Smooth muscle cell of the coronary artery (primary cell): ENCODE results near the gene PAAF1. TPM values are rescaled to one million over a fixed set of nuclear protein-coding genes. Genes with fewer than 3 reads are reported as not detected.

Experiments used
- total RNA-seq: library from RNA; depleted of rRNA; stranded (reverse); fragments of >200 nt; gene quantifications from 2 replicates; pipeline ENCODE4 v1.2.3, GENCODE V29; 2014; ENCODE audit warnings: low replicate concordance

The PAAF1 gene
- total RNA-seq: 6.7 and 10.1 TPM in 2 replicates

GRCh38 chr11:73876424-73877310, at the start of gene PAAF1, which contains the start of gene COA4:
Gene PAAF1, plus strand, starts transcription at chr11:73876999. Its CDS starts 23 bp downstream, at chr11:73877022.
Gene COA4, minus strand, starts transcription at chr11:73876846. Its CDS starts 3,468 bp downstream, at chr11:73873378.

GRCh38 chr11:73950869-73951710, 74.3 kb downstream of the PAAF1 start, which contains the start of gene DNAJB13:
Gene DNAJB13, plus strand, starts transcription at chr11:73951026. Its CDS starts 44 bp downstream, at chr11:73951070.

Other genes with a start within 250 kb of the PAAF1 start
- gene PLEKHB1, start 230.4 kb upstream of the PAAF1 start, total RNA-seq: 1.1 and 2.0 TPM in 2 replicates
- 91.0 and 150 TPM in 2 replicates for gene RAB6A, start 115.9 kb upstream of the PAAF1 start, total RNA-seq
- 5.4 and 30.3 TPM in 2 replicates for gene MRPL48, start 89.1 kb upstream of the PAAF1 start, total RNA-seq
- 81.8 and 91.6 TPM in 2 replicates for gene COA4, start 153 bp upstream of the PAAF1 start, total RNA-seq
- gene DNAJB13, start 74.0 kb downstream of the PAAF1 start, total RNA-seq: 0.15 TPM in 1 of 2 replicates, not detected in the other
- 0.60 TPM in 1 of 2 replicates, not detected in the other for gene UCP2, start 105.8 kb downstream of the PAAF1 start, total RNA-seq
- 0.08 and 0.12 TPM in 2 replicates for gene UCP3, start 132.1 kb downstream of the PAAF1 start, total RNA-seq